Measurements from ENCODE around the gene UHRF2.
A peak's percentile ranks its signal among the peaks of the same experiment; 100 is the strongest.
"Not testable (repeated sequence)": the region's sequence is repeated elsewhere in the genome, so short reads cannot be mapped to it uniquely, and the experiment has no call there.

UHRF2 gene

GRCh38 chr9:6412487-6413364 is at the start of gene UHRF2:
Gene UHRF2 (plus strand): TSS chr9:6413199. CDS start chr9:6413491, 292 bp downstream.
- intact Hi-C loops (cut with DNase I), result loop anchor here (2.0 to 5.0 kb wide), 2 partner anchors 155 to 268 kb away; no protein-coding TSS in a partner anchor
- DNase-seq, result peak; percentile 95 to 99 (median 98)

- no peak for DNase-seq
- intact Hi-C loops (cut with DNase I), result no loop called here
These were observed 45.7 kb upstream of the UHRF2 start for GRCh38 chr9:6367128-6367890.

GRCh38 chr9:6368831-6369230 is 44.2 kb upstream of the UHRF2 start:
- no peak for DNase-seq
- intact Hi-C loops (cut with DNase I), result no loop called here

GRCh38 chr9:6381477-6382012 is 31.5 kb upstream of the UHRF2 start:
- DNase-seq; intact Hi-C loops (cut with DNase I): not testable (repeated sequence)

- no peak for DNase-seq
- intact Hi-C loops (cut with DNase I), result no loop called here
These were observed 30.3 kb upstream of the UHRF2 start for GRCh38 chr9:6382681-6383080.

GRCh38 chr9:6383551-6384225 is 29.3 kb upstream of the UHRF2 start:
- no peak for DNase-seq
- intact Hi-C loops (cut with DNase I), result no loop called here

GRCh38 chr9:6384732-6385131 is 28.3 kb upstream of the UHRF2 start:
- intact Hi-C loops (cut with DNase I), result no loop called here

GRCh38 chr9:6399071-6399470 is 13.9 kb upstream of the UHRF2 start:
- intact Hi-C loops (cut with DNase I), result no loop called here
- no peak for DNase-seq

More at GRCh38 chr9:6384732-6385131, 28.3 kb upstream of the UHRF2 start:
- DNase-seq, result no peak

- intact Hi-C loops (cut with DNase I), result no loop called here
- no peak for DNase-seq
These were observed 7.6 kb upstream of the UHRF2 start for GRCh38 chr9:6405371-6405770.

- DNase-seq, result no peak
- intact Hi-C loops (cut with DNase I), result no loop called here
These were observed 5.2 kb upstream of the UHRF2 start for GRCh38 chr9:6407778-6408177.

GRCh38 chr9:6408320-6408719 is 4.7 kb upstream of the UHRF2 start:
- intact Hi-C loops (cut with DNase I), result no loop called here
- no peak for DNase-seq

GRCh38 chr9:6409811-6410210 is 3.2 kb upstream of the UHRF2 start:
- intact Hi-C loops (cut with DNase I), result loop anchor here (5.0 kb wide), 1 partner anchor 157 kb away; no protein-coding TSS in a partner anchor
- no peak for DNase-seq

GRCh38 chr9:6410633-6411032 is 2.4 kb upstream of the UHRF2 start:
- intact Hi-C loops (cut with DNase I), result loop anchor here (5.0 kb wide), 1 partner anchor 157 kb away; no protein-coding TSS in a partner anchor
- no peak for DNase-seq

- intact Hi-C loops (cut with DNase I), result loop anchor here (2.0 to 5.0 kb wide), 2 partner anchors 154 to 267 kb away; no protein-coding TSS in a partner anchor
- DNase-seq, result peak in 39 of 42 donors; percentile 7 to 73 (median 46)
These were observed 607 bp downstream of the UHRF2 start for GRCh38 chr9:6413365-6414246.

GRCh38 chr9:6414247-6414641 is 1.2 kb downstream of the UHRF2 start:
- intact Hi-C loops (cut with DNase I), result loop anchor here (5.0 kb wide), 1 partner anchor 153 kb away; no protein-coding TSS in a partner anchor
- peak in 2 of 42 donors; percentile 3 to 17 for DNase-seq

GRCh38 chr9:6415266-6415665 is 2.3 kb downstream of the UHRF2 start:
- no peak for DNase-seq

GRCh38 chr9:6417186-6417585 is 4.2 kb downstream of the UHRF2 start:
- no peak for DNase-seq

More at GRCh38 chr9:6415266-6415665, 2.3 kb downstream of the UHRF2 start:
- intact Hi-C loops (cut with DNase I), result no loop called here

GRCh38 chr9:6418764-6419163 is 5.8 kb downstream of the UHRF2 start:
- intact Hi-C loops (cut with DNase I), result no loop called here
- DNase-seq, result no peak

More at GRCh38 chr9:6417186-6417585, 4.2 kb downstream of the UHRF2 start:
- intact Hi-C loops (cut with DNase I), result no loop called here

All from head of caudate nucleus (tissue), 42 donors.